Panc1 (cell line): Measurements from ENCODE around the gene FN3KRP. TPM values are rescaled to one million over a fixed set of nuclear protein-coding genes. Genes with fewer than 3 reads are reported as not detected.
A peak's percentile ranks its signal among the peaks of the same experiment; 100 is the strongest.

Experiments used
- ATAC-seq: fragments of 200-7000 bp; cut with Tn5 transposase; 2 replicates; pipeline ENCODE4 v1.9.1; 2020; ENCODE audit warnings: mild to moderate bottlenecking, moderate library complexity
- BruUV-seq: library from RNA; stranded (reverse); fragments of 400-500 nt; replicated peaks from 2 replicates; lab custom pipeline; 2021; lab: Mats Ljungman, UMichigan
- CTCF ChIA-PET: fragments of 300-600 bp; sonication (Branson Sonifier 250); formaldehyde crosslinking; loops from one replicate; lab custom pipeline; 2022; ENCODE audit warnings: antibody characterized with exemption; lab: Charles Lee
- POLR2A ChIA-PET: fragments of 300-600 bp; sonication (Branson Sonifier 250); formaldehyde crosslinking; loops from one replicate; lab custom pipeline; 2022; ENCODE audit warnings: antibody characterized with exemption; lab: Charles Lee
- DNase-seq: peaks from one replicate; pipeline ENCODE4 v3.0.0-alpha.2; 2010; ENCODE audit warnings: low read depth, low spot score
- H3K27ac ChIP-seq: 2 replicates; pipeline ENCODE4 v1.5.1; 2011; ENCODE audit warnings: mild to moderate bottlenecking, low read length, inconsistent platforms
- H3K27me3 ChIP-seq: fragments of 200-500 bp; sonication (Bioruptor generic); 2 replicates; pipeline ENCODE4 v1.6.0; 2014; ENCODE audit warnings: low read length, inconsistent platforms; ENCODE audit not compliant: control insufficient read depth, insufficient read depth
- H3K36me3 ChIP-seq: fragments of 200-500 bp; sonication (Bioruptor generic); 2 replicates; pipeline ENCODE4 v1.5.1; 2014; ENCODE audit warnings: inconsistent platforms, mild to moderate bottlenecking, low read length, moderate library complexity; ENCODE audit not compliant: control insufficient read depth, insufficient read depth
- H3K4me1 ChIP-seq: 2 replicates; pipeline ENCODE4 v1.5.1; 2011; ENCODE audit warnings: inconsistent platforms, mild to moderate bottlenecking, low read length, moderate library complexity; ENCODE audit not compliant: control insufficient read depth, insufficient read depth
- H3K4me3 ChIP-seq, 2 experiments: 2 replicates each; pipeline ENCODE4 v1.5.1; 2011 to 2012; ENCODE audit warnings: low read depth in 2 of 2, low read length in 2 of 2, mild to moderate bottlenecking in 2 of 2, inconsistent platforms in 1 of 2, moderate library complexity in 1 of 2
- H3K9me3 ChIP-seq: fragments of 200-500 bp; sonication (Bioruptor generic); 2 replicates; pipeline ENCODE4 v1.5.1; 2014; ENCODE audit warnings: low read depth, mild to moderate bottlenecking, inconsistent platforms, low read length, moderate library complexity; ENCODE audit not compliant: control insufficient read depth, insufficient read depth
- POLR2AphosphoS5 ChIP-seq: IDR thresholded peaks from 2 replicates; pipeline ENCODE4 v1.6.1; 2012; ENCODE audit warnings: mild to moderate bottlenecking, low read depth, low read length, moderate library complexity
- REST ChIP-seq, 2 experiments: IDR thresholded peaks; 2 replicates each; pipeline ENCODE4 v1.6.1; 2011 to 2012; ENCODE audit warnings: low read depth in 2 of 2, control low read depth in 1 of 2, low read length in 1 of 2, mild to moderate bottlenecking in 1 of 2, moderate library complexity in 1 of 2; ENCODE audit not compliant: insufficient read depth in 1 of 2
- SIN3A ChIP-seq: IDR thresholded peaks from 2 replicates; pipeline ENCODE4 v1.6.1; 2012; ENCODE audit warnings: low read depth, mild to moderate bottlenecking, low read length, moderate library complexity, borderline replicate concordance; ENCODE audit not compliant: insufficient read depth
- TCF7L2 ChIP-seq: IDR thresholded peaks from 2 replicates; pipeline ENCODE4 v1.6.1; 2011; ENCODE audit warnings: mild to moderate bottlenecking, low read depth, low read length, inconsistent platforms
- in situ Hi-C: cut with HindIII; loops from 2 replicates; pipeline ENCODE4 v1.10.0; 2016; ENCODE audit warnings: low sequenced_read_pairs, low pct_unique_long_range_greater_than_20kb
- intact Hi-C: fragments of 100-400 bp; cut with micrococcal nuclease; formaldehyde crosslinking; loops from one replicate; pipeline ENCODE4 v1.10.0; 2022; ENCODE audit not compliant: unreplicated experiment
- total RNA-seq: library from RNA; stranded (reverse); gene quantifications from one replicate; pipeline ENCODE4 v1.2.1, GENCODE V29; 2021; ENCODE audit not compliant: unreplicated experiment
- TF ChIP-seq, protein P1 (sequence below): fragments of 450-650 bp; IDR thresholded peaks from 2 replicates; pipeline ENCODE4 v1.5.1; 2017; ENCODE audit warnings: mild to moderate bottlenecking

Gene FN3KRP
- total RNA-seq, 1 experiment from 2014 or later = 41.0 TPM

DNA sequence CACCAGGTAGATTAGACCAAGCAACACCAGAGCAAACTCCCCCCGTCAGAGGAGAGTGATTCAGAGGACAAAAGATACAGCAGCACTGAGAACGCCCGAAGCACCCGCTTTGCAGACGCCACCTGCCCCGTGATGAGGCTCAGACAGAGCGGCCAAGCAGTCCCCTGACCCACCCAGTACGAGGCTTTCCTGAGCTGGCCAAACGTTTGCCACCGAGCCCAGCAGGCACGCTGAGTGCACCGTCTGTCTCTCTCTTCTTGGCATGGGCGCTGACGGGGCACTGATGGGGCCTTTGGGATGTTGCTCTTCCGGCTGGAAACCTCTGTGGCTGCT lies 48.9 kb upstream of the FN3KRP start:
- no peak overlapping the region for H3K27ac ChIP-seq
- ChIA-PET CTCF (interaction anchor here (1.4 kb wide), 1 partner anchor 114 kb away, joined by 9 read pairs; no protein-coding TSS in a partner anchor), POLR2A (interaction anchor here (0.5 kb wide), 1 partner anchor 188 kb away, joined by 22 read pairs; no protein-coding TSS in a partner anchor)
- no peak overlapping the region for H3K4me3 ChIP-seq
- DNase-seq (no peak), ATAC-seq (no peak)
- TF ChIP-seq, protein P1, sequence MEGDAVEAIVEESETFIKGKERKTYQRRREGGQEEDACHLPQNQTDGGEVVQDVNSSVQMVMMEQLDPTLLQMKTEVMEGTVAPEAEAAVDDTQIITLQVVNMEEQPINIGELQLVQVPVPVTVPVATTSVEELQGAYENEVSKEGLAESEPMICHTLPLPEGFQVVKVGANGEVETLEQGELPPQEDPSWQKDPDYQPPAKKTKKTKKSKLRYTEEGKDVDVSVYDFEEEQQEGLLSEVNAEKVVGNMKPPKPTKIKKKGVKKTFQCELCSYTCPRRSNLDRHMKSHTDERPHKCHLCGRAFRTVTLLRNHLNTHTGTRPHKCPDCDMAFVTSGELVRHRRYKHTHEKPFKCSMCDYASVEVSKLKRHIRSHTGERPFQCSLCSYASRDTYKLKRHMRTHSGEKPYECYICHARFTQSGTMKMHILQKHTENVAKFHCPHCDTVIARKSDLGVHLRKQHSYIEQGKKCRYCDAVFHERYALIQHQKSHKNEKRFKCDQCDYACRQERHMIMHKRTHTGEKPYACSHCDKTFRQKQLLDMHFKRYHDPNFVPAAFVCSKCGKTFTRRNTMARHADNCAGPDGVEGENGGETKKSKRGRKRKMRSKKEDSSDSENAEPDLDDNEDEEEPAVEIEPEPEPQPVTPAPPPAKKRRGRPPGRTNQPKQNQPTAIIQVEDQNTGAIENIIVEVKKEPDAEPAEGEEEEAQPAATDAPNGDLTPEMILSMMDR = no peak
- TF ChIP-seq REST (IDR thresholded peaks at IDR 0.05; ENCODE audit: insufficient read depth in 1 of 2, low read depth in 2 of 2, low read length in 1 of 2) = no peak
- TF ChIP-seq TCF7L2 = no peak
- TF ChIP-seq POLR2AphosphoS5 = no peak
- TF ChIP-seq SIN3A = no peak
- H3K4me1 ChIP-seq = no peaks in the 10 kb centered on the region
- in situ Hi-C loops = no loop called here
- intact Hi-C loops = loop anchor here (5.0 kb wide), 1 partner anchor 110 kb away; no protein-coding TSS in a partner anchor
- no TSS peak for BruUV-seq
- no peaks in the 10 kb centered on the region for H3K9me3 ChIP-seq
- H3K36me3 ChIP-seq = no peaks in the 10 kb centered on the region
- no peaks in the 10 kb centered on the region for H3K27me3 ChIP-seq

- H3K27me3 ChIP-seq = no peaks in the 10 kb centered on the region
- intact Hi-C loops (loop anchor here (5.0 kb wide), 1 partner anchor 109 kb away; no protein-coding TSS in a partner anchor), in situ Hi-C loops (no loop called here)
- DNase-seq (no peak), ATAC-seq (peak; percentile 56)
- H3K9me3 ChIP-seq = no peaks in the 10 kb centered on the region
- TF ChIP-seq, protein P1 = no peak
- TF ChIP-seq TCF7L2 (no peak), REST (IDR thresholded peaks at IDR 0.05; ENCODE audit: insufficient read depth in 1 of 2, low read depth in 2 of 2, low read length in 1 of 2) (no peak), POLR2AphosphoS5 (no peak), SIN3A (no peak)
- ChIA-PET CTCF (interaction anchor here (0.8 to 1.4 kb wide), 5 partner anchors 9 to 113 kb away, joined by 3 to 9 read pairs (median 4); no protein-coding TSS in a partner anchor), POLR2A (interaction anchor here (0.5 kb wide), 1 partner anchor 187 kb away, joined by 22 read pairs; no protein-coding TSS in a partner anchor)
- H3K27ac ChIP-seq = no peak overlapping the region
- H3K36me3 ChIP-seq = no peaks in the 10 kb centered on the region
- BruUV-seq = no TSS peak
- H3K4me3 ChIP-seq = no peak overlapping the region; a peak in 1 of 4 replicates
- no peaks in the 10 kb centered on the region for H3K4me1 ChIP-seq
Measured at GRCh38 chr17:82668024-82668630, 48.4 kb upstream of the FN3KRP start.
